ENCODE results near the gene MCTP2.

The MCTP2 gene

DNA sequence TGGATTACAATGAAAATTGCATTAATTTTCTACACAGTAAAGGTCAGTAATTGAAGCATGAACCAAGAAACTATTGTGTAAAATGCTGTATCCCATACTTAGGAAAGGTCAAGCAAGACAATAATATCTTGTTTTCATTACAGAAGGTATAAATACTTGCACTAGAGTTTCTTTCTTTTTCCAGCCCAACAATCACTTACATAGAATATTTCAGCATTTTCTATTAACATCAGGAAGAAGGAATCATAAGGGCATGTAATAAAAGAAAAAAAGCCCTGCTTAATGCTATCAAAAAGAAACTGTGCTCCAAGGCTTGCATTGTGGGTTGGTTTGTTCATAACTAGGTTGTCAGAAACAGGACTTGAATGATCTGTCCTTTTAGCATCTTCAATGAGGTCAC lies 215.1 kb downstream of the MCTP2 start:
- TF ChIP-seq, protein P1, sequence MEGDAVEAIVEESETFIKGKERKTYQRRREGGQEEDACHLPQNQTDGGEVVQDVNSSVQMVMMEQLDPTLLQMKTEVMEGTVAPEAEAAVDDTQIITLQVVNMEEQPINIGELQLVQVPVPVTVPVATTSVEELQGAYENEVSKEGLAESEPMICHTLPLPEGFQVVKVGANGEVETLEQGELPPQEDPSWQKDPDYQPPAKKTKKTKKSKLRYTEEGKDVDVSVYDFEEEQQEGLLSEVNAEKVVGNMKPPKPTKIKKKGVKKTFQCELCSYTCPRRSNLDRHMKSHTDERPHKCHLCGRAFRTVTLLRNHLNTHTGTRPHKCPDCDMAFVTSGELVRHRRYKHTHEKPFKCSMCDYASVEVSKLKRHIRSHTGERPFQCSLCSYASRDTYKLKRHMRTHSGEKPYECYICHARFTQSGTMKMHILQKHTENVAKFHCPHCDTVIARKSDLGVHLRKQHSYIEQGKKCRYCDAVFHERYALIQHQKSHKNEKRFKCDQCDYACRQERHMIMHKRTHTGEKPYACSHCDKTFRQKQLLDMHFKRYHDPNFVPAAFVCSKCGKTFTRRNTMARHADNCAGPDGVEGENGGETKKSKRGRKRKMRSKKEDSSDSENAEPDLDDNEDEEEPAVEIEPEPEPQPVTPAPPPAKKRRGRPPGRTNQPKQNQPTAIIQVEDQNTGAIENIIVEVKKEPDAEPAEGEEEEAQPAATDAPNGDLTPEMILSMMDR (IDR thresholded peaks at IDR 0.05; ENCODE audit: low read depth, low read length, poor library complexity, severe bottlenecking): no peak
- no peak for TF ChIP-seq EZH2phosphoT487 (IDR thresholded peaks at IDR 0.05; ENCODE audit: borderline replicate concordance, low read length)
- Histone ChIP-seq H3K4me3 (ENCODE audit: low read length) (no peak overlapping the region), H3K4me1 (ENCODE audit: control insufficient read depth, low read length) (no peaks in the 10 kb centered on the region), H3K4me2 (ENCODE audit: low read length) (no peak overlapping the region), H3K36me3 (ENCODE audit: control insufficient read depth, low read length) (0 out of 2 replicates have a peak, but pooled peaks cover 3% of the 10 kb centered on the region), H3K27ac (ENCODE audit: low read depth, low read length) (no peak overlapping the region), H3K27me3 (ENCODE audit: control insufficient read depth, low read length) (no peaks in the 10 kb centered on the region), H3K79me2 (ENCODE audit: control insufficient read depth, low read length) (no peaks in the 10 kb centered on the region), H3F3A (ENCODE audit: control insufficient read depth, insufficient read depth) (no peaks in the 10 kb centered on the region), H4K20me1 (ENCODE audit: control insufficient read depth, insufficient read depth, low read depth, low read length) (no peaks in the 10 kb centered on the region), H3K9me3 (ENCODE audit: control insufficient read depth, insufficient read depth, low read length) (no peaks in the 10 kb centered on the region), H3K9me2 (replicated peaks; ENCODE audit: control insufficient read depth, low read length) (no peaks in the 10 kb centered on the region)

DNA sequence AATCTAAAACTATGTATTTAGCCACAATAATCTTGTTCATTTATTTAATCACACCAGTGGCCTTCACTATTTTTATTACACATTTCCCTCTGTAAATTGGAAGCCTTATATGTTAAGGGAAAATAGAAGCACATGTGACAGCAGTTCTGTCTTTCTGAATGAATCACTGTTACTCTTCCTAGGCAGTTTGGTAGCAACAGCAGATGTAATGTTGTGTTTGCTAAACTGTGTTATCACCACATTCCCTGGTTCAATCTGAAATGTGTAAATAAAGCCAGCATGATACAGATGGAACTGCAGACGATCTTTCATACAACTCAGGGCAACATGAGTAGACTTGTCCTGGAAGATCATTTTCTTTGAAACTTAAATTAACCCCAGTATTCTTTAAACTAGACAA lies 220.1 kb downstream of the MCTP2 start:
- Histone ChIP-seq H3K27ac (ENCODE audit: low read depth, low read length) (no peak overlapping the region), H3K4me2 (ENCODE audit: low read length) (no peak overlapping the region), H3K9me2 (replicated peaks; ENCODE audit: control insufficient read depth, low read length) (no peaks in the 10 kb centered on the region), H3F3A (ENCODE audit: control insufficient read depth, insufficient read depth) (no peaks in the 10 kb centered on the region), H3K9me3 (ENCODE audit: control insufficient read depth, insufficient read depth, low read length) (no peaks in the 10 kb centered on the region), H3K27me3 (ENCODE audit: control insufficient read depth, low read length) (no peaks in the 10 kb centered on the region), H3K36me3 (ENCODE audit: control insufficient read depth, low read length) (no peaks in the 10 kb centered on the region), H3K79me2 (ENCODE audit: control insufficient read depth, low read length) (no peaks in the 10 kb centered on the region), H4K20me1 (ENCODE audit: control insufficient read depth, insufficient read depth, low read depth, low read length) (no peaks in the 10 kb centered on the region), H3K4me1 (ENCODE audit: control insufficient read depth, low read length) (no peaks in the 10 kb centered on the region), H3K4me3 (ENCODE audit: low read length) (no peak overlapping the region)
- TF ChIP-seq EZH2phosphoT487 (IDR thresholded peaks at IDR 0.05; ENCODE audit: borderline replicate concordance, low read length): no peak
- TF ChIP-seq, protein P1 (IDR thresholded peaks at IDR 0.05; ENCODE audit: low read depth, low read length, poor library complexity, severe bottlenecking): no peak

DNA sequence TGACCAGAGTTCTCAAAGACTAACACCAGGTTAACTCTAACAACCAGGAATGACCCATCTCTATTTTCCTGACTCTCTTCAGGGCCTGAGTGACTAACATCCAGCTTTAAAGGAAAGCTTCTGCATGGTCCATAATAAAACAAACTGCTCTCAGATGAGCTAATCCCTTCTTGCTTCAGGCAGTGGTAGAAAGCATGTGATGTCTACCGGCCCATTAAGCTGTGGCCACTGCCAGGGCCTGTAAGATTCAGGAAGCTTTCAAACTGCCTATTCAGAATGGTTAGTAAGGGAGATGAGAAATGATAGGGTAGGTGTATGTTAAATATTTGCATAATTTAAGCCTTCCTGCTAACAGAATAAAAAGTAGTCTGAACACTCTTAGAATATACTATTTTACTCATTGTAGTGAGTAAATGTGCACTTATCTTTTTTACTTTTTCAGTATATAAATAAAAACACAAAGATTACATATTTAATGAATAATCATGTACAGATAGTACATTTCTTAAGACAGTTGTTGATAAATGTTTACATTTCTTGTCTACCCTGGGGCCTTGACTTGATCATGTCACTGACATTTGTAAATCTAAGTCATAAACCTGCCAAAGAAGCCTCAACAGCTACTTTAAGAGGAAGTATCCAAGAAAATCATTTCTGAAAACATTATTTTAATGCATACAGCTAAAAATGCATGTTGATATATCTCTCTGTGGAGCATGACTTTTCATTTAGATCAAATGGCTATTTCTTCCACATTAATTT lies 222.0 kb downstream of the MCTP2 start:
- Histone ChIP-seq H3K4me2 (ENCODE audit: low read length) (no peak overlapping the region), H3K9me3 (ENCODE audit: control insufficient read depth, insufficient read depth, low read length) (no peaks in the 10 kb centered on the region), H3K4me3 (ENCODE audit: low read length) (no peak overlapping the region), H3K79me2 (ENCODE audit: control insufficient read depth, low read length) (no peaks in the 10 kb centered on the region), H3K9me2 (replicated peaks; ENCODE audit: control insufficient read depth, low read length) (no peaks in the 10 kb centered on the region), H3K4me1 (ENCODE audit: control insufficient read depth, low read length) (no peaks in the 10 kb centered on the region), H3K27me3 (ENCODE audit: control insufficient read depth, low read length) (no peaks in the 10 kb centered on the region), H3K27ac (ENCODE audit: low read depth, low read length) (no peak overlapping the region), H3K36me3 (ENCODE audit: control insufficient read depth, low read length) (peaks cover 4% of the 10 kb centered on the region; the same call in 1 of the 2 replicates), H3F3A (ENCODE audit: control insufficient read depth, insufficient read depth) (no peaks in the 10 kb centered on the region), H4K20me1 (ENCODE audit: control insufficient read depth, insufficient read depth, low read depth, low read length) (no peaks in the 10 kb centered on the region)
- TF ChIP-seq EZH2phosphoT487 (IDR thresholded peaks at IDR 0.05; ENCODE audit: borderline replicate concordance, low read length): no peak

DNA sequence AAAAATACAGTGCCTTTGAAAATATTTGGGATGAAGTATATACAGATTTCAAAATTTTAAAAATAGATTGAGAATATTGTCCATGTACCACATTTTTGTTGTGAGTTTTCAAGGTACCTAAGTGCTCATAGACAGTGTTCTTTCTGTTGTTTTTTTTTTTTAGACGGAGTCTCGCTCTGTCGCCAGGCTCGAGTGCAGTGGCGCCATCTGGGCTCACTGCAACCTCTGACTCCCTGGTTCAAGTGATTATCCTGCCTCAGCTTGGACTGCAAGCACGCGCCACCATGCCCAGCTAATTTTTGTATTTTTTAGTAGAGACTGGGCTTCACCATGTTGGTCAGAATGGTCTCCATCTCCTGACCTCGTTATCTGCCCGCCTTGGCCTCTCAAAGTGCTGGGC lies 223.9 kb downstream of the MCTP2 start:
- Histone ChIP-seq H3K27me3 (ENCODE audit: control insufficient read depth, low read length) (no peaks in the 10 kb centered on the region), H3K9me2 (replicated peaks; ENCODE audit: control insufficient read depth, low read length) (no peaks in the 10 kb centered on the region), H3K4me3 (ENCODE audit: low read length) (no peak overlapping the region), H3K36me3 (ENCODE audit: control insufficient read depth, low read length) (peaks cover 10% of the 10 kb centered on the region; the same call in 1 of the 2 replicates), H3K4me2 (ENCODE audit: low read length) (no peak overlapping the region), H3K79me2 (ENCODE audit: control insufficient read depth, low read length) (no peaks in the 10 kb centered on the region), H3F3A (ENCODE audit: control insufficient read depth, insufficient read depth) (no peaks in the 10 kb centered on the region), H3K9me3 (ENCODE audit: control insufficient read depth, insufficient read depth, low read length) (no peaks in the 10 kb centered on the region), H3K27ac (ENCODE audit: low read depth, low read length) (no peak overlapping the region), H4K20me1 (ENCODE audit: control insufficient read depth, insufficient read depth, low read depth, low read length) (no peaks in the 10 kb centered on the region), H3K4me1 (ENCODE audit: control insufficient read depth, low read length) (no peaks in the 10 kb centered on the region)
- no peak for TF ChIP-seq EZH2phosphoT487 (IDR thresholded peaks at IDR 0.05; ENCODE audit: borderline replicate concordance, low read length)
- TF ChIP-seq, protein P1 (IDR thresholded peaks at IDR 0.05; ENCODE audit: low read depth, low read length, poor library complexity, severe bottlenecking): no peak

Data from DOHH2 (cell line).